SK-N-SH treated with all-trans-retinoic acid at 6 μM for 48 hours (cell line): Measurements from ENCODE around the gene WDR36.

Experiments
- ARNTL ChIP-seq: fragments of 450-650 bp; formaldehyde crosslinking; IDR thresholded peaks from 2 replicates; pipeline ENCODE4 v1.5.0; 2020; ENCODE audit warnings: low read depth, mild to moderate bottlenecking, moderate library complexity, borderline replicate concordance
- BACH2 ChIP-seq: fragments of 250-450 bp; sonication (Bioruptor Pico); IDR thresholded peaks from 2 replicates; pipeline ENCODE4 v1.9.0; 2021; ENCODE audit warnings: mild to moderate bottlenecking, borderline replicate concordance
- CREB5 ChIP-seq: fragments of 250-450 bp; sonication (Bioruptor Pico); IDR thresholded peaks from 2 replicates; pipeline ENCODE4 v1.5.1; 2020; ENCODE audit warnings: low read depth, mild to moderate bottlenecking, moderate library complexity
- CSRNP3 ChIP-seq: fragments of 250-450 bp; sonication (Bioruptor Pico); IDR thresholded peaks from 2 replicates; pipeline ENCODE4 v1.5.1; 2021; ENCODE audit warnings: mild to moderate bottlenecking, moderate library complexity
- OSR1 ChIP-seq: fragments of 250-450 bp; sonication (Bioruptor Pico); IDR thresholded peaks from 2 replicates; pipeline ENCODE4 v1.8.0; 2022; ENCODE audit warnings: moderate library complexity, mild to moderate bottlenecking, inconsistent platforms
- PATZ1 ChIP-seq: fragments of 250-450 bp; sonication (Bioruptor Pico); IDR thresholded peaks from 2 replicates; pipeline ENCODE4 v1.8.0; 2020; ENCODE audit warnings: mild to moderate bottlenecking, moderate library complexity, borderline replicate concordance
- POU6F1 ChIP-seq: fragments of 250-450 bp; sonication (Bioruptor Pico); IDR thresholded peaks from 2 replicates; pipeline ENCODE4 v1.8.0; 2021; ENCODE audit warnings: low read depth, mild to moderate bottlenecking, moderate library complexity, borderline replicate concordance
- RARB ChIP-seq: fragments of 250-450 bp; sonication (Bioruptor Pico); IDR thresholded peaks from 2 replicates; pipeline ENCODE4 v1.8.0; 2021; ENCODE audit warnings: mild to moderate bottlenecking, moderate library complexity
- TCF4 ChIP-seq: fragments of 250-450 bp; sonication (Bioruptor Pico); IDR thresholded peaks from 2 replicates; pipeline ENCODE4 v1.8.0; 2021; ENCODE audit warnings: mild to moderate bottlenecking, moderate library complexity, borderline replicate concordance
- TSHZ2 ChIP-seq: fragments of 250-450 bp; sonication (Bioruptor Pico); IDR thresholded peaks from 2 replicates; pipeline ENCODE4 v1.5.0; 2020; ENCODE audit warnings: mild to moderate bottlenecking, moderate library complexity
- ZFP3 ChIP-seq: fragments of 250-450 bp; sonication (Bioruptor Pico); IDR thresholded peaks from 2 replicates; pipeline ENCODE4 v1.5.0; 2020; ENCODE audit warnings: mild to moderate bottlenecking, moderate library complexity
- ZFP30 ChIP-seq: fragments of 450-650 bp; formaldehyde crosslinking; IDR thresholded peaks from 2 replicates; pipeline ENCODE4 v1.5.0; 2022; ENCODE audit warnings: mild to moderate bottlenecking, moderate library complexity

GRCh38 chr5:111107371-111107770 is 15.2 kb downstream of the WDR36 start:
- TF ChIP-seq CREB5 (CRISPR knock-in tag) (no peak), ZFP30 (CRISPR knock-in tag) (no peak), PATZ1 (CRISPR knock-in tag) (no peak), TCF4 (no peak), ARNTL (CRISPR knock-in tag) (no peak), OSR1 (CRISPR knock-in tag) (no peak), ZFP3 (CRISPR knock-in tag) (no peak), TSHZ2 (CRISPR knock-in tag) (no peak), BACH2 (CRISPR knock-in tag) (no peak), RARB (CRISPR knock-in tag) (no peak), CSRNP3 (CRISPR knock-in tag) (no peak), POU6F1 (CRISPR knock-in tag) (no peak)
